Measurements from ENCODE around the gene FAM234B. TPM values are rescaled to one million over a fixed set of nuclear protein-coding genes. Genes with fewer than 3 reads are reported as not detected.

FAM234B gene
- total and polyA plus RNA-seq, 4 donors, result 17.2 to 43.7 (median 36.7) TPM

DNA sequence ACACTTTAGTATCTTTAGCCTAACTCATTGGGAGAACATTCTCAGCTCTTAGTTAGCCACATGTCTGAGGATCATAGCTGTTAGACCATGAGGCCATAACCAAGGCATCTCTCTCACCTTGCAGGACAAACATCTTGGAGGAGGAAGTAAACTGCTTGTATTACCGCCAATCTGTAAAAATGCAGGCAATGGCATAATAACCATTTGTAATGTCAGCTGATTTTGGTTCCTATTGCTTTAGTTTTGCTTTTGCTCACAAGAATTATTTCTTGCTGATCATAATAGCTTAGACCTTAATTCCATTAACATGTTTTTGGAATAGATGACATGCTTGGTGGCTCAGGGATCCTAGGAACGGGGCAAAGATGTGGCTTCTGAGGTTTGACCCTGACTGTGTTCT, 75.6 kb downstream of the FAM234B start:
- Histone ChIP-seq H3K4me3 (ENCODE audit: low read depth, low read length) (no peak overlapping the region), H3K36me3 (ENCODE audit: control insufficient read depth, insufficient read depth, low read length) (no peaks in the 10 kb centered on the region), H3K27me3 (ENCODE audit: control insufficient read depth, insufficient read depth, low read length) (no peaks in the 10 kb centered on the region), H3K4me1 (ENCODE audit: control insufficient read depth, insufficient read depth, low read length) (peaks cover 3% of the 10 kb centered on the region), H3K9me3 (ENCODE audit: control insufficient read depth, insufficient read depth, low read length) (no peaks in the 10 kb centered on the region), H3K27ac (ENCODE audit: low read depth, low read length) (no peak overlapping the region)
- WGBS (ENCODE audit: insufficient coverage), result no CpG with 5 or more reads among the region's 2 CpGs
- no peak for DNase-seq (ENCODE audit: low read depth in 4 of 6, low spot score in 6 of 6)

DNA sequence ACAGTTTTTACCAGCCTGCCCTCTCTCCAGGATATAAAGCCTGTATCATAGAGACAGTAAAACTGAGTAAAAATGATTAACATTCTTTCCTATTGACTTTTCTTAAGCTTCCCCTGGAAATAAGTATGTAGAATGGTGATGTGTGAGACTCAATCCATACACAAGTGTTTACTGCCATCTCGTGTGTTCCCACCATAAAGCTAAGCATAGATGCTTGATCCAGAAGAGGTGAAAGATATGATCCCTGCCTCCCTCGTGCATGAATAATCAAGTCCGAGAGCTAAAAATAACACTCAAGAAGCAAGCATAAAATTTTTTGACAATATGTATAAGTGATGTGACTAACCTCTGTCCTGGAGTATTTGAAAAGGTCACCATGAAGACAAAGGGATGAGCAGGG, 76.2 kb downstream of the FAM234B start:
- Histone ChIP-seq H3K27me3 (ENCODE audit: control insufficient read depth, insufficient read depth, low read length) (no peaks in the 10 kb centered on the region), H3K4me1 (ENCODE audit: control insufficient read depth, insufficient read depth, low read length) (no peaks in the 10 kb centered on the region), H3K27ac (ENCODE audit: low read depth, low read length) (no peak overlapping the region), H3K9me3 (ENCODE audit: control insufficient read depth, insufficient read depth, low read length) (no peaks in the 10 kb centered on the region), H3K36me3 (ENCODE audit: control insufficient read depth, insufficient read depth, low read length) (no peaks in the 10 kb centered on the region), H3K4me3 (ENCODE audit: low read depth, low read length) (no peak overlapping the region)
- DNase-seq (ENCODE audit: low read depth in 4 of 6, low spot score in 6 of 6), result no peak
- WGBS (ENCODE audit: insufficient coverage), result no CpG with 5 or more reads among the region's 3 CpGs

DNA sequence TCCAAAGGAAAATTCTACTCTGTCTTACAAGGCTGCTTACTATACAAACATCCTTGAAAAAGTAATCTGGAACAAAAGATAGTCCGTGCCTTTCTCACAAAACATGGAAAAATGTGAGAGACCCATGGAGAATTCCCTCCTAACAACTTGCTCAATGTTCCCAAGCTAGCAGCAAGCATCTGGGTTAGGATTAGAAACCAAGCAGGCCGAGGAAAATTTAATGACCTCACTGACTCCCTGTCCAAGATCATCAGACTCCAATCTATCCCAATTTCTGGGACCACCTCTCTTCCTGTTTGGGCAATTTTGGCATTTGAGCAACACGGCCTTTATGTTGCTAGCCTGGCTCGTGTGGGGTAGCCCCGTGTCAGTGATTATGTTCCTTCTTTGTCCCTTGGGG, 77.4 kb downstream of the FAM234B start:
- Histone ChIP-seq H3K4me1 (ENCODE audit: control insufficient read depth, insufficient read depth, low read length) (no peaks in the 10 kb centered on the region), H3K27ac (ENCODE audit: low read depth, low read length) (no peak overlapping the region), H3K27me3 (ENCODE audit: control insufficient read depth, insufficient read depth, low read length) (no peaks in the 10 kb centered on the region), H3K36me3 (ENCODE audit: control insufficient read depth, insufficient read depth, low read length) (no peaks in the 10 kb centered on the region), H3K9me3 (ENCODE audit: control insufficient read depth, insufficient read depth, low read length) (no peaks in the 10 kb centered on the region), H3K4me3 (ENCODE audit: low read depth, low read length) (no peak overlapping the region)
- 97% methylated on average over 5 of the region's 5 CpGs for WGBS (ENCODE audit: insufficient coverage)
- DNase-seq (ENCODE audit: low read depth in 4 of 6, low spot score in 6 of 6), result no peak

DNA sequence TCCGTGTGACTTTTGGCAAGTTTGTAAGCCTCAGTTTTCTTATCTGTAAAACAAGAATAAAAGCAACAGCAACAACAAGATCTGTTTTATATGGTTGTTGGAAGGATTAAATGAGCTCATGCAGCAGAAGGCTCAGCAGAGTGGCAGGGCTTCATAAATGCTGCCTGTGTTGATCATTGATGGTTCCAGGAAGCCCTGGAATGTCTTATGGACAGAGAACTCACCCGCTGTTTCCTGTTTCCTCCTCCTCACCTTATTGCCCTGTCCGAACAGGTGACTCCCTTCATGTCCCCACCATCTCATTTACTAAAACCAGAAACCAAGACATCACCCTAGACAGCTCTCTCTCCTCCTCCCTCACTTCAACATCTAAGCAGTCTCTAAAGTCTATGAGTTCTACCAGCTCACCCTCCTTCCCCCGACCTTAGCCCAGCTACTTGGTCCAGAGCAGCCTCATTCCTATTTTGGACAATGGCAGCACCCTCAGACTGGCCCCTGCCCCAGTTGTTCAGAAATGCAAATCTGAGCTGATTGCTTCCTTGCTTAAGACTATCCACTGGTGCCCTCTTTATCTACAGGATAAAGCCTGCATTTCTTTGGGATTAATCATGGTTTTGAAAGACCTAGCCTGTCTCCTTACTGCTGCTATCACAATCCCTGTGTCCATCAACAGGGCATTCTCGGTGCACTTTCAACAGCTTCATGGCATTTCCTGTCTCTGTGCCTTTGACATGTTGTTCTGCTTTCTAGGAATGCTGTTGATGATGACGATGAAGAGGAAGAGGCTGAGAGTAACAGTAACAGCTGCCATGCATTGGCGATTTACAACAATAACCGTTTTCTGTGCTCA, 80.7 kb downstream of the FAM234B start:
- no peak overlapping the region for H3K27ac ChIP-seq (ENCODE audit: low read depth, low read length)
- H3K27me3 ChIP-seq (ENCODE audit: control insufficient read depth, insufficient read depth, low read length), result no peaks in the 10 kb centered on the region
- WGBS (ENCODE audit: insufficient coverage), result 76% methylated on average over 4 of the region's 8 CpGs
- H3K36me3 ChIP-seq (ENCODE audit: control insufficient read depth, insufficient read depth, low read length), result no peaks in the 10 kb centered on the region
- no peak overlapping the region for H3K4me3 ChIP-seq (ENCODE audit: low read depth, low read length)
- H3K9me3 ChIP-seq (ENCODE audit: control insufficient read depth, insufficient read depth, low read length), result no peaks in the 10 kb centered on the region
- DNase-seq (ENCODE audit: low read depth in 4 of 6, low spot score in 6 of 6), result no peak
- H3K4me1 ChIP-seq (ENCODE audit: control insufficient read depth, insufficient read depth, low read length), result no peaks in the 10 kb centered on the region

DNA sequence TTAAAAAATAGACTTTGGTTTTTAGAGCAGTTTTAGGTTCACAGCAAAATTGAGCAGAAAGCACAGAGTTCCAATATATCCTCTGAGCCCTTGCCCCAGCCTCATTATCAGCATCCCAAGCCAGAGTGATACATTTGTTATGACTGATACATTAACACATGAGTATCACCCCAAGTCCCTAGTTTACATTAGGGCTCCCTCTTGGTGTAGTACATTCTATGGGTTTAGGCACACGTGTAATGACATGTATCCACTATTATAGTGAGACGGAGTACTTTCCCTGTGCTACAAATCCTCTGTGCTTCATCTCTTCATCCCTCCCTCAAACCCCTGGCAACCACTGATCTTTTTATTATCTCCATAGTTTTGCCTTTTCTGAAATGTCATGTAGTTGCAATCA, 81.8 kb downstream of the FAM234B start:
- Histone ChIP-seq H3K27me3 (ENCODE audit: control insufficient read depth, insufficient read depth, low read length) (no peaks in the 10 kb centered on the region), H3K9me3 (ENCODE audit: control insufficient read depth, insufficient read depth, low read length) (no peaks in the 10 kb centered on the region), H3K27ac (ENCODE audit: low read depth, low read length) (no peak overlapping the region), H3K36me3 (ENCODE audit: control insufficient read depth, insufficient read depth, low read length) (no peaks in the 10 kb centered on the region), H3K4me1 (ENCODE audit: control insufficient read depth, insufficient read depth, low read length) (no peaks in the 10 kb centered on the region), H3K4me3 (ENCODE audit: low read depth, low read length) (no peak overlapping the region)
- WGBS (ENCODE audit: insufficient coverage), result no CpG with 5 or more reads among the region's 2 CpGs
- no peak for DNase-seq (ENCODE audit: low read depth in 4 of 6, low spot score in 6 of 6)

GRCh38 chr12:13126494-13126893, 82.3 kb downstream of the FAM234B start:
- no peaks in the 10 kb centered on the region for H3K27me3 ChIP-seq (ENCODE audit: control insufficient read depth, insufficient read depth, low read length)
- H3K4me3 ChIP-seq (ENCODE audit: low read depth, low read length), result no peak overlapping the region
- H3K27ac ChIP-seq (ENCODE audit: low read depth, low read length), result no peak overlapping the region
- no peaks in the 10 kb centered on the region for H3K4me1 ChIP-seq (ENCODE audit: control insufficient read depth, insufficient read depth, low read length)
- no peak for DNase-seq (ENCODE audit: low read depth in 4 of 6, low spot score in 6 of 6)
- no peaks in the 10 kb centered on the region for H3K9me3 ChIP-seq (ENCODE audit: control insufficient read depth, insufficient read depth, low read length)
- no peaks in the 10 kb centered on the region for H3K36me3 ChIP-seq (ENCODE audit: control insufficient read depth, insufficient read depth, low read length)
- WGBS (ENCODE audit: insufficient coverage), result 60% methylated on average over 2 of the region's 3 CpGs

GRCh38 chr12:13127444-13127843, 83.3 kb downstream of the FAM234B start:
- H3K4me3 ChIP-seq (ENCODE audit: low read depth, low read length), result no peak overlapping the region
- H3K9me3 ChIP-seq (ENCODE audit: control insufficient read depth, insufficient read depth, low read length), result no peaks in the 10 kb centered on the region
- no peaks in the 10 kb centered on the region for H3K36me3 ChIP-seq (ENCODE audit: control insufficient read depth, insufficient read depth, low read length)
- 86% methylated on average over 3 of the region's 5 CpGs for WGBS (ENCODE audit: insufficient coverage)
- H3K27ac ChIP-seq (ENCODE audit: low read depth, low read length), result no peak overlapping the region
- DNase-seq (ENCODE audit: low read depth in 4 of 6, low spot score in 6 of 6), result peak in 1 of 6 donors; percentile 52
- no peaks in the 10 kb centered on the region for H3K27me3 ChIP-seq (ENCODE audit: control insufficient read depth, insufficient read depth, low read length)
- H3K4me1 ChIP-seq (ENCODE audit: control insufficient read depth, insufficient read depth, low read length), result no peaks in the 10 kb centered on the region

- no peaks in the 10 kb centered on the region for H3K36me3 ChIP-seq (ENCODE audit: control insufficient read depth, insufficient read depth, low read length)
- H3K9me3 ChIP-seq (ENCODE audit: control insufficient read depth, insufficient read depth, low read length), result no peaks in the 10 kb centered on the region
- 78% methylated on average over 5 of the region's 8 CpGs for WGBS (ENCODE audit: insufficient coverage)
- H3K4me1 ChIP-seq (ENCODE audit: control insufficient read depth, insufficient read depth, low read length), result no peaks in the 10 kb centered on the region
- no peak overlapping the region for H3K4me3 ChIP-seq (ENCODE audit: low read depth, low read length)
- no peak for DNase-seq (ENCODE audit: low read depth in 4 of 6, low spot score in 6 of 6)
- H3K27ac ChIP-seq (ENCODE audit: low read depth, low read length), result no peak overlapping the region
- no peaks in the 10 kb centered on the region for H3K27me3 ChIP-seq (ENCODE audit: control insufficient read depth, insufficient read depth, low read length)
Measured at GRCh38 chr12:13128291-13128965, 84.2 kb downstream of the FAM234B start.

- peaks cover 8% of the 10 kb centered on the region for H3K4me1 ChIP-seq (ENCODE audit: control insufficient read depth, insufficient read depth, low read length)
- H3K27ac ChIP-seq (ENCODE audit: low read depth, low read length), result no peak overlapping the region
- H3K4me3 ChIP-seq (ENCODE audit: low read depth, low read length), result no peak overlapping the region
- H3K9me3 ChIP-seq (ENCODE audit: control insufficient read depth, insufficient read depth, low read length), result no peaks in the 10 kb centered on the region
- no CpG with 5 or more reads among the region's 3 CpGs for WGBS (ENCODE audit: insufficient coverage)
- H3K27me3 ChIP-seq (ENCODE audit: control insufficient read depth, insufficient read depth, low read length), result no peaks in the 10 kb centered on the region
- DNase-seq (ENCODE audit: low read depth in 4 of 6, low spot score in 6 of 6), result no peak
- H3K36me3 ChIP-seq (ENCODE audit: control insufficient read depth, insufficient read depth, low read length), result no peaks in the 10 kb centered on the region
Measured at GRCh38 chr12:13130981-13131380, 86.8 kb downstream of the FAM234B start.

Data from spinal cord (tissue), 10 donors.